GM21423 (cell line): ENCODE results near the gene MEGF6.

Source experiments
- ATAC-seq: cut with Tn5 transposase; IDR thresholded peaks from one replicate; pipeline ENCODE4 v1.9.1; 2021; ENCODE audit warnings: mild to moderate bottlenecking, moderate library complexity; ENCODE audit not compliant: unreplicated experiment

Gene MEGF6

DNA sequence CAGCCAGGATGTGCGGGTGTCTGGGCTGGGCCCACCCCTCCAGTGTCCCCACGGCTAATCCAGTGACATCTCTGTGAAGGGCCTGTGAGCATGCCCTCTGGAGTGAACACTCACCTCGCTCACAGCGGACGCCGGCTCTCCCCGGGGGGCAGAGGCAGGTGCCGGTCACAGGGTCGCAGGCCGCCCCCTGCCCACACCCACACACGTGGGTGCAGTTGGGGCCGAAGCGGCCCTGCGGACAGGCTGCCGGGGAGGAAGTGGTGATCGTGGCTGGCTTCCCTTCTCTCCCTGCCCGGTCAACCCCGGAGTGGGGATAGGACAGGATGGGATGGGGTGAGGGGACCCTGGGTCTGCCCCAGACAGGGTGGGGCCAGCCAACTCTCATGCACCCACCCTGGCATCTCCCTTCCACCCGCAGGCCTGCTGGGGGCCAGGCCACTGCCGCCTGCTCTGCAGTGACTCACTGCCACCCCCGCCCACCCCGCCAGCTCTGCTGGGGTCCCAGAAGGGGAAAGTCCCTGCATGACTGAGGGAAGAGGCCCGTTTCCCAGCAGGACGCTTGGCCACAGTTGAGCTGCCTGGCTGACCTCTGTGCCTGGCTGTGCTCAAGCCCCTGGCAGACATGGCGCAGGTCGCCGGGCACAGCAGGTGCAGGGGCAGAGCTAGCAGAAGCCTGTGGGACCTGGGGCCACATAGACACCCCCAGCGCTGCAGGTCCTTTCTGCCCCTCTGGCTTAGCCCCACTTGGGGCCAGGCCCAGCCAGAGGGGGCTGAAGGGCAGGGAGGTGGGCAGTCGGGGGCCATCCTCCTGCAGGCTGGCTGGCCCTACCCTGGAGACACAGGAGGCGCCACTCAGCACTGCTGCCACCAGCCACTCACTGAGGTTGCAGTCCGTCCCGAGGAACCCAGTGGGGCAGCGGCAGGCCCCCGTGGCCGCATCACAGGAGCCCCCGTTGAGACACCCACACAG, 115.2 kb downstream of the MEGF6 start:
- ATAC-seq, result no peak

- no peak for ATAC-seq
Measured at GRCh38 chr1:3494321-3495308, 116.7 kb downstream of the MEGF6 start.

- no peak for ATAC-seq
Measured at GRCh38 chr1:3492545-3493246, 118.6 kb downstream of the MEGF6 start.

DNA sequence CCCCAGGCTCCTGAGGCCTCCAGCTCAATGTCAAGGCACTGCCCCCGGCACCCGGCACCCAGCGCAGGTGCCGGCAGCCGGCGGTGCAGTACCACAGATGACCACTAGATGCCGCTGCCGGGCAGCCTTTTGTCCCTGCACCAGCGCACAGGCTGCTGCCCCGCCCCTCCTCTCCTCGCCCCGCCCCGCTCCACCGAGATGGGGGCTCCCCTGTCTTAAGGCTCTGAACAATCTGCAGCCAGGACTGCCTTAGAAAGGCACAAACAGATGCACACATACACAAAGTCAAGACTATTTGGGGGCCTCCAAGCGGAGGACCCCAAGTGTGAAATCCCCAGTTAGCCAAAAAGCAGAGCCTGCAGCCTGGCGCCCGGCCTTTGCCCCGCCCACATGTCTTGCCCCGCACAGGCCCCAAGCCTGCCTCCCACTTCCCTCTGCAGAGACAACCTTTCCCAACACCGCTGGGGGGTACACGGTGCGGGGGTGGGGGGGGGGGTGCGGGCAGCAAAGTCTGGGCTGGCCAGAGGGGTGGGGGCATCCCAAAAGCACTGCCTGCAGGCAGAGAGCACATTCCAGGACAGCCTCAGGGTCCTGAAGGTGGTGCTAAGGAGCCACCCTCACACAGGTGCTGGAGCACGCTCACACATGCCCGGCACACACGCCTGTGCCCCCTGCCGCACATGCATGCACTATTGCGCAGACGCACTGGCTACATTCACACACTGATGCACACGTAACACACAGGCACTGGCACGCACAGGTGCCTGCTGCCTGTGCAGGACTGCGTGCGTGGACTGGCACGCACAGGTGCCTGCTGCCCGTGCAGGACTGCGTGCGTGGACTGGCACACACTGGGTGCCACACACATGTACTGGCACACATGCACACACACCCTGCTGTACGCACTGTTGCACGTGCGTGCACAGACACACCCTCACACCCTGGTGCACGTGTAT, 119.7 kb downstream of the MEGF6 start:
- peak; percentile 63 for ATAC-seq

DNA sequence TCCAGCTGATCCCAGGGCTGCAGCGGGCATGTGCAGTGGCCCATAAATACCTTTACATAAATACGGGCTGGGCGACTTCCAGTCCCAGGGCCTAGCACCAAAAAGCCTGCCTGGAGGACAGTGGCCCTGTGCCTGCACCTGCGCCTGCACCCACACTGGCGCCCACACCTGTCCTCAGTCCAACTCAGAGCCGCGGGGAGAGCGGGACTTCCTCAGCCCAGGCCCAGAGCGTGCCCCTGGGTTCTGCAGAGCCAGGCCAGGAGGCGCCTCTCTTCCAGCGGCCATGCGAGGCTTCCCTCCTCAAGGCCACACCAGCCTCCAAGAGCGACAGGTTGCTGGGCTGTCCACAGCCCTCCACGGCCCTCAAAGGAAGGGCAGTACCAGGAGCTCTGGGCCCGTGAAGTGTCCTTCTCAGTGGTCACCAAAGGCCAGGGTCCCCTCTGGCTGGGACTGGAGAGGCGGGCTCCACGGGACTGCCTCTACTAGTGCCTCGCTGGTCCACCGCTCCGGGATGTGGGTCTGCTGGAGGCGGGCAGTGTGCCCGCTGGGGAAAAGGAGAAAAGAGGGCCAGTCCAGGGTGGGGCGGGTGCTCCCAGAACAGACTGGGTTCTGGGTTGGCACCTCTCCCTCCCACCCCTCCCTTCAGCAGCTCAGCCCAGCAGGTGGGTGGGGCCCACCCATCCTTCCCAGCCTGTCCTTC, 121.1 kb downstream of the MEGF6 start:
- no peak for ATAC-seq

- ATAC-seq, result no peak
Measured at GRCh38 chr1:3488432-3488831, 122.9 kb downstream of the MEGF6 start.

DNA sequence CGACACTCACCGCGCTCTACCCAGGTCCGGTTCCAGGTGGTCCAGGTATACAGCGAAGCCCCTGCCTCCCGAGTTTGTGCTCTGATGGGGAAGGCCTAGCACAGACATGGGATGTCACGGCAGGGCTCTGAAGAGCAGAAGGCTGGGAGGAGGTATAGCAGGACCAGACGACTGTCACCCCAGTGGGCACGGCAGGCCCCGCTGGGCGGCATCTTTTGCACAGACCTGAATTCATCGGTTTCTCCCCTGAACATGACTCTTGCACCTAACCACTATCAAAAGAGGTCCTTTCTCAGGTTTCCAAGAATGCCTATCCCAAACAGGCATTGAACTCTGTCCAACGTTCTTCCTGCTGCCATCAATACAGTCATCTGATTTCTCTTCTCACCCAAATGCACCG, 126.3 kb downstream of the MEGF6 start:
- no peak for ATAC-seq

DNA sequence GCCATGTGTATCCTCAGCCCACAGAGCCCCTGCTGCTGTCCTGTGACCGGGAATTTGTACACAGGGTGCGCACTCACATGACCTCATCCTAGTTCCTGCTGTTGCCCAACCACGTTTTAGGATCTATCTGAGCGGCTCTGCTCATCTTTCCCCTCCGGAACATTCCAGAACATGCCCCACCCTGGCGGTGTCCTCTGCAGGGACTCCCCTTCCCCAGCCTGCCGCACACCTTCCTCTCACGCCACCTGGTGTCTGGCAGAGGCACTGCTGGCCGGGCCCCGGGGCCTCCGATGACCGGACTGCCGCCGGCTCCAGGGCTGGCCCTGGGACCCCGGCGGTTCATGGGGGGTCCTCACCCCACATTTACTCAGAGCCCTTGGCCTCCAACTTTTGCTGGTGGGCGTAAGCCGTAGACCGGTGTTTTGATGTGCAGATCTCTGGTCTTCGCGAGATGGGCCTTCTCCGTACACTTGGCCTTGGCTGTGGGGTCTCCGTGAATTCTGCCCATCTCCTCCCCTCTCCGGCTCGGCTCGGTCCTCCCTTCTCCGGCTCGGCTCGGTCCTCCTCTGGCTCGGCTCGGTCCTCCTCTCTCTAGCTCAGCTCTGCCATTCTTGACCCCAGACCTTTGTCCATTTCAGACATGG, 127.4 kb downstream of the MEGF6 start:
- ATAC-seq, result no peak

GRCh38 chr1:3483380-3483779, 127.9 kb downstream of the MEGF6 start:
- no peak for ATAC-seq

- ATAC-seq, result no peak
Measured at GRCh38 chr1:3482378-3482849, 128.9 kb downstream of the MEGF6 start.

DNA sequence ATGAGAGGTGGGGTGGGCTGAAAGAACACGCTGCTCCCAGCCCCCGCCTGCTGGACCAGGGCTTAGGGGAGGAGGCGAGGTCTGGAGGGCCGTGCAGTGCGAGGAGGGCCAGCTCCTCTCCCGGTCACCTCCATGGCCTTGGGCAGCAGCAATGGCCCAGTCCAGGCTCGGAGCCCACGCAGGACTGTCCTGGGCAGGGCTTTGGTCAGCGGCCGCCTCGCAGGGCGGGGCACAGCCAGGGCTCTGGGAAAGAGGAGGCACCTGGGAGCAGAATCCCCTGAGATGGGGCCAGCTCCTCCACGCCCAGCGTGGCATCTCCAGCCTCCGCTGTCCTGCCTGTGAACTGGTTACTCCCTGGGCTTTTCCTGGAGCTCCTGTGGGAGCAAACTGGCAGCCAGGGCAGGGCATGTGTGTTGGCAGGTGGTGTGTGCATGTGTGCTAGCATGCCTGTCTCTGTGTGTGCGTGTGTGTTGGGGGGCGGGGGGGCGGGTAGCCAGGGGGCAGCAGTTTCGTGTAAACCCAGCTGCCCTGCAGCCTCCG, 129.4 kb downstream of the MEGF6 start:
- no peak for ATAC-seq

DNA sequence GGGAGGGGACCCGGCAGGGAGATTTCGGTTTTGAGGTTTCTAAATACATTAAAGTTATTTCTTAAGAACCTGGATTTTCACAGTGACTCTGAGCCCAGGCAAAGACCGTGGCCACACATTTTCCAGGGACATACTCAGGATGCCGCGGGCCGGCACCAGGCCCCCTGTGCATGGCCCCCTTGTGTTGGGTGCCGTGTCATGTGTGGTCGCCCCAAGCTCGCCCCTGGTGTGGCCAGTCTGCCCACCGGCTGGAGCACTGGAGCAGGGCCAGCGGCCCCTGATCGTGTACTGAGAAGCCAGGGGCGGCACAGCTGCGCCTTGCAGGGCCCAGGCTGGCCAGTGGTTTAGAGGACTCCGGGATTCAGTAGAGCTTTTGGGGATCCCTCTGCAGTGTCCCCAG, 130.3 kb downstream of the MEGF6 start:
- ATAC-seq, result no peak

DNA sequence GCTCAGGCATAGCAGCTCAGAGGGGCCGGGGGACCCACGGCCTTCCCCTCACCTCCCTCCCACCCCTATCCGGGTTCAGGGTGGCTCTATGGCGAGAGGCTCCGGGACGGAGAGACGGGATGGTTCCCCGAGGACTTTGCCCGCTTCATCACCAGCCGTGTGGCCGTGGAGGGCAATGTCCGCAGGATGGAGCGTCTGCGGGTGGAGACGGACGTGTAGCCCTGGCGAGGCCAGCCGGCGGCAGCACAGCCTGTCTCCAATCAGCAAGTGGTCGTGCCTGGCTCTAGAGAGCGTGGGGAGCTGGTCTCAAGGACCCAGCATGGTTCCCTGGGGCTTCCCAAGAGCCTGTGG, 131.0 kb downstream of the MEGF6 start:
- ATAC-seq, result no peak

DNA sequence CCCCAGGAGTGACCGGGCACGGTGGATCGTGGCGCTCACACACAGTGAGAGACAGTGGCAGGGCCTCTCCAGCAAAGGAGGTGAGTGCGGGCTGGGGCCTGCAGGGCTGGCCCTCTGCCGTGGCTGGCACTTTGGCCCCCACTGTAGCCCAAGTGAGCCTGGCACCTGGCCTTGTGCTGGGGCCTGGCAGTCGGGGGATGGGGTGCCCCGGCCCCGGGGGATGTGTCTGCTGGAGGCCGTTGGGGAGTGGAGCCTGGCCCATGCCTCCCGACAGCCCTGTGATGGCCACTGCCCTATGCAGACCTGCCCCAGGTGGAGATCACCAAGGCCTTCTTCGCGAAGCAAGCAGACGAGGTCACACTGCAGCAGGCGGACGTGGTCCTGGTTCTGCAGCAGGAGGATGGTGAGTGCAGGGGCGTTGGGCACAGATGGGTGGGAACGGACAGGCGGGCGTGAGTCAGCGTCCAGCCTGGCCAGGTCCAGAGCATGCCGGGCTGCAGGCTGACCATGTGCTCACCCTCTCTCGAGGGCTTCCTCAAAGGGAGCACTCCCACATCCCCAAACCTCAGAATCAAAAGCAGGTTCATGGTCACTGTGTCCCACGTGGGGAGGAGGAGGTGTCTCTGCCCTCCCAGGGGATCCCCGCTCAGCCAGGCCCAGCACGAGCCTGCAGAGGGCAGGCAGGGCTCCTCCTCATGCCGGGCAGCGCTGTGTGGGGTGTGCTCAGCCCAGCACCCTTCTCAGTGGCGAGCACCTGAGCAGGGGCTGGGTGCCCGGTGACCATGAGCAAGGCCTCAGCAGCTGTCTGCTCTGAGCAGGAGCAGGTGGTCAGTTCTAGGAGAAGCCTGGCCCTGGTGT, 131.6 kb downstream of the MEGF6 start:
- ATAC-seq, result no peak

DNA sequence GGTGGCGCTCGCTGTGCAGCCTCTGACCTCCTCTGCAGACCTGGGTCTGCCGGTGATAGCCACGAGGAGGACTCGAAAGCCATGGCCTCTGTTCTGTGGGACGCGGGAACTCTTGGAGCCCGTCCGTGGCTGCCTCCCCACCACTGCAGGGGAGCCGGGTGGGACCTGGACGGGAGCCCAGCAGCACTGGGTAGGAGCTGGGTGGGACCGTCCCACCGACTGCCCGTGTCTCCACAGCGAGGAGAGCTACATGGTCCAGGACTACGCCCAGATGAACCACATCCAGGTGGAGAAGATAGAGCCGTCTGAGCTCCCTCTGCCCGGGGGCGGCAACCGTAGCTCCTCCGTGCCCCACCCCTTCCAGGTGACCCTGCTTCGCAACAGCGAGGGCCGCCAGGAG, 133.1 kb downstream of the MEGF6 start:
- no peak for ATAC-seq

- no peak for ATAC-seq
Measured at GRCh38 chr1:3477241-3477995, 133.9 kb downstream of the MEGF6 start.

DNA sequence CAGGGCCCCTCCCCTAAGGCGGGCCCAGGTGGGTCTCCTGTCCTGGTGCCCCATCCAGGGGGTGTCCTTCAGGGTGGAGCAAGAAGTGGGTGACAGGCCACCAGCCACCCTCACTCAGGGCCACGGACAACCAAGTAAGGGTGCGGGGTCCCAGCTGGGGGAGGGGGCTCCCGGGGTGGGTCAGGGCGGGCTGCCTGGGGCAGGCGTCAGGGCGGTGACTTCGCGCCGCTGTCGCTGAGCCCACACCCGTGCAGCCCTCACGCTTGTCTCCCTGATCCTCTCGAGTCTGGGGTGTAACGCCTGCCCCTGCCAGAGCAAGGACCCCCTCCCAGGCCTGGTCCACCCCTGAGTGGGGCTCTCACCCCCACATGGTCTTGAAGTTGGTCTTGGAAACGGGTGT, 134.6 kb downstream of the MEGF6 start:
- no peak for ATAC-seq
